Tibial nerve (tissue), 4 donors: ENCODE measurements around the gene PRELP. TPM values are rescaled to one million over a fixed set of nuclear protein-coding genes. Genes with fewer than 3 reads are reported as not detected.
A peak's percentile ranks its signal among the peaks of the same experiment; 100 is the strongest.

ENCODE experiments used
- DNase-seq, 2 donors: peaks; one replicate each; pipeline ENCODE4 v3.0.0-alpha.2; 2019; ENCODE audit warnings: low spot score in 2 of 2
- H3K27ac ChIP-seq, 4 donors: fragments of 200-600 bp; sonication (generic) in 3 of 4; one replicate each; pipeline ENCODE4 v1.5.1; 2017 to 2019; ENCODE audit warnings: mild to moderate bottlenecking in 1 of 4
- H3K27me3 ChIP-seq, 2 donors: fragments of 200-600 bp; sonication (generic) in 1 of 2; one replicate each; pipeline versions ENCODE4 v1.5.1 to v1.6.0; 2017 to 2019
- H3K36me3 ChIP-seq, 3 donors: fragments of 200-600 bp; sonication (generic); one replicate each; pipeline ENCODE4 v1.5.1; 2018 to 2019
- H3K4me1 ChIP-seq, 4 donors: fragments of 200-600 bp; sonication (generic) in 3 of 4; one replicate each; pipeline ENCODE4 v1.5.1; 2017 to 2019
- H3K4me3 ChIP-seq, 4 donors: fragments of 200-600 bp; sonication (generic) in 3 of 4; one replicate each; pipeline ENCODE4 v1.5.1; 2017 to 2019; ENCODE audit warnings: mild to moderate bottlenecking in 1 of 4, moderate library complexity in 1 of 4
- H3K9me3 ChIP-seq, 4 donors: fragments of 200-600 bp; sonication (generic) in 3 of 4; one replicate each; pipeline ENCODE4 v1.5.1; 2017 to 2019
- EP300 ChIP-seq, 2 donors: sonication (generic); formaldehyde crosslinking; IDR thresholded peaks; one replicate each; pipeline ENCODE4 v1.6.1; 2017; ENCODE audit warnings: antibody characterized with exemption in 2 of 2, mild to moderate bottlenecking in 1 of 2
- POLR2A ChIP-seq, 2 donors: fragments of 450-650 bp; IDR thresholded peaks; one replicate each; pipeline ENCODE4 v1.6.1; 2017; ENCODE audit warnings: antibody characterized with exemption in 2 of 2, mild to moderate bottlenecking in 2 of 2, moderate library complexity in 2 of 2
- WGBS, 2 donors: methylation state at CpG; one replicate each; pipeline ENCODE4 v1.1.5; 2018; 5-methylcytosine and 5-hydroxymethylcytosine counted together
- total RNA-seq, 4 donors: library from RNA; depleted of rRNA; stranded (reverse); fragments of >200 nt; gene quantifications; one replicate each; pipeline ENCODE4 v1.1.0, GENCODE V29; 2016
- TF ChIP-seq, protein P1 (sequence below), 5 experiments: fragments of 200-600 bp in 3 of 5; fragments of 450-650 bp in 2 of 5; sonication (generic) in 3 of 5; IDR thresholded peaks; one replicate each; pipeline ENCODE4 v1.5.1; 2016 to 2019; ENCODE audit warnings: antibody characterized with exemption in 5 of 5, mild to moderate bottlenecking in 3 of 5, moderate library complexity in 2 of 5

The PRELP gene
- total RNA-seq, 4 donors from 2014 or later = 108 to 291 (median 153) TPM

DNA sequence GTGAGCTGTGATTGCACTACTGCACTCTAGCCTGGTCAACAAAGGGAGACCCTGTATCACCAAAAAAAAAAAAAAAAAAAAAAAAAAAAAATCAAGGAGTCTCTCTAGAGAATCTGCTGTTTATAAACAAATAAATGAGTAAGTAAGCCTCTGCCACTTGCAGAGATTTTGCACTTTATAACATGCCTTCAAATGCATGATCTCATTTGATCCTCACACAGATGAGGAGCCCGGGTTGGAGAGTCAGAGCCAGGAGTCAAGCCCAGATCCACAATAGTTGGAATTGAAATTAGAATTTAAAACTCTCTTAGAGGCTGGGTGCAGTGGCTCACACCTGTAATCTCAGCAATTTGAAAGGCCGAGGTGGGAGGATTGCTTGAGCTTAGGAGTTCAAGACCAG, 4.0 kb downstream of the PRELP start:
- 57 to 59% methylated on average over 2 of the region's 2 CpGs for WGBS, 2 donors
- Histone ChIP-seq H3K27me3 (no peaks in the 10 kb centered on the region), H3K4me3 (peak overlapping the region in 3 of 4 donors; percentile 51 to 60 (median 52)), H3K27ac (peak overlapping the region; percentile 80 to 95 (median 83)), H3K9me3 (no peaks in the 10 kb centered on the region), H3K36me3 (peaks cover 0 to 22% (median 0%) of the 10 kb centered on the region in 3 donors), H3K4me1 (peaks cover 3 to 61% (median 27%) of the 10 kb centered on the region in 4 donors)
- TF ChIP-seq POLR2A (IDR thresholded peaks at IDR 0.05) = no peak
- TF ChIP-seq, protein P1, sequence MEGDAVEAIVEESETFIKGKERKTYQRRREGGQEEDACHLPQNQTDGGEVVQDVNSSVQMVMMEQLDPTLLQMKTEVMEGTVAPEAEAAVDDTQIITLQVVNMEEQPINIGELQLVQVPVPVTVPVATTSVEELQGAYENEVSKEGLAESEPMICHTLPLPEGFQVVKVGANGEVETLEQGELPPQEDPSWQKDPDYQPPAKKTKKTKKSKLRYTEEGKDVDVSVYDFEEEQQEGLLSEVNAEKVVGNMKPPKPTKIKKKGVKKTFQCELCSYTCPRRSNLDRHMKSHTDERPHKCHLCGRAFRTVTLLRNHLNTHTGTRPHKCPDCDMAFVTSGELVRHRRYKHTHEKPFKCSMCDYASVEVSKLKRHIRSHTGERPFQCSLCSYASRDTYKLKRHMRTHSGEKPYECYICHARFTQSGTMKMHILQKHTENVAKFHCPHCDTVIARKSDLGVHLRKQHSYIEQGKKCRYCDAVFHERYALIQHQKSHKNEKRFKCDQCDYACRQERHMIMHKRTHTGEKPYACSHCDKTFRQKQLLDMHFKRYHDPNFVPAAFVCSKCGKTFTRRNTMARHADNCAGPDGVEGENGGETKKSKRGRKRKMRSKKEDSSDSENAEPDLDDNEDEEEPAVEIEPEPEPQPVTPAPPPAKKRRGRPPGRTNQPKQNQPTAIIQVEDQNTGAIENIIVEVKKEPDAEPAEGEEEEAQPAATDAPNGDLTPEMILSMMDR (IDR thresholded peaks at IDR 0.05) = no peak
- TF ChIP-seq EP300 (IDR thresholded peaks at IDR 0.05) = no peak
- DNase-seq = no peak

DNA sequence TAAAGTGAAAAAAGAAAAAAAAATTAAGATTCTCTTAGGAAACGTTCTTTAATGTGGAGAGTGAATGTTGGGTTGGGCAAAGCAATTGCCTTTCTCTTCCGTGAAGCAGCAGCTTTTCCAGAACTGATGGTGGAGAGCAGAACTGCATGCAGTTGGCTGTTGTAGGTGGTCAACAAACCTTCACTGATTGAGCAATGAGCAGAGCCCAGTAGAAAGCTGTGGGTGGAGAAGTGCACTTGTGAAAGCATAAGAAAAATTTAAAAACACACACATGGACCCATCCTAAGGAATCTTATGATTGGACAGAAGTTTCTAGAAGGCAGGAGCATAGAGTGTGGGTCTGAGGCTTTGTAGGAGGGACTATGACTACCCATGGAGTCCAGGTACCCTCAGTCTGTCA, 4.5 kb downstream of the PRELP start:
- TF ChIP-seq, protein P1 (IDR thresholded peaks at IDR 0.05) = peak in 3 of 5 experiments; percentile 10 to 44 (median 39)
- TF ChIP-seq EP300 (IDR thresholded peaks at IDR 0.05) (peak in 1 of 2 donors; percentile 45), POLR2A (IDR thresholded peaks at IDR 0.05) (peak in 1 of 2 donors; percentile 25)
- no peak for DNase-seq
- Histone ChIP-seq H3K27ac (peak overlapping the region; percentile 66 to 95 (median 82)), H3K27me3 (no peaks in the 10 kb centered on the region), H3K4me1 (peaks cover 0 to 61% (median 23%) of the 10 kb centered on the region in 4 donors), H3K4me3 (peak overlapping the region in 3 of 4 donors; percentile 20 to 60 (median 52)), H3K36me3 (peaks cover 0 to 23% (median 0%) of the 10 kb centered on the region in 3 donors), H3K9me3 (no peaks in the 10 kb centered on the region)
- 37 to 41% methylated on average over 2 of the region's 2 CpGs for WGBS, 2 donors

DNA sequence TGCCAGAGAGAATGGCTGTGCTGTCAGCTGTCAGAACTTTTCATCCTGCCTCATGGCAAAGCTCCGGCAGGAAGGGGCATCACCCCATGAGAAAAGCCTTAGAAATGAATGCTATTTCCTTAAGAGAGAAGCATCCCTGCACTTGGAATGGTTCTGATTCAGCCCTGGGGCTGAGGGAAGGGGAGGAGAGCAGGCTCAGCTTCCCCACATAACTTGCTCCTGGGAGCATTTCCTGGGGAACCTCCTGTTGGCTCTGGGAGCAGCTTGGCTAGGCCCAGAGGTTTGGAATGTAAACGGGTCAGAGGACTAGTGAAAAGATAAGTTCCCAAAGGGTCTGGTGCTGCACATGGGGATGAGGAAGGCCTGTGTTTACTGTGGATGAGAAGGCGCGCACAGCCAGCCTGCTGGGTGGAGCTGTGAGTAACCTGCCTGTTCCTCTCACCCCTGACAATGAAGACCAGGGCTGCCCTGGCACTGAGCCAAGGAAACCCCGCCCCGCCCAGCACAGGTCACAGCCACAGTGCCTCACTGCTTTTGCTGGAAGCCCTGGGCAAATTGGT, 5.0 kb downstream of the PRELP start:
- Histone ChIP-seq H3K27me3 (no peaks in the 10 kb centered on the region), H3K27ac (peak overlapping the region; percentile 66 to 95 (median 82)), H3K9me3 (no peaks in the 10 kb centered on the region), H3K4me1 (peaks cover 0 to 63% (median 22%) of the 10 kb centered on the region in 4 donors), H3K4me3 (peak overlapping the region in 3 of 4 donors; percentile 19 to 52 (median 20)), H3K36me3 (peaks cover 0 to 28% (median 0%) of the 10 kb centered on the region in 3 donors)
- TF ChIP-seq, protein P1 (IDR thresholded peaks at IDR 0.05) = no peak
- peak in 1 of 2 donors; percentile 63 for TF ChIP-seq EP300 (IDR thresholded peaks at IDR 0.05)
- TF ChIP-seq POLR2A (IDR thresholded peaks at IDR 0.05) = no peak
- peak in 1 of 2 donors; percentile 75 for DNase-seq
- 22 to 26% methylated on average over 6 of the region's 6 CpGs for WGBS, 2 donors

DNA sequence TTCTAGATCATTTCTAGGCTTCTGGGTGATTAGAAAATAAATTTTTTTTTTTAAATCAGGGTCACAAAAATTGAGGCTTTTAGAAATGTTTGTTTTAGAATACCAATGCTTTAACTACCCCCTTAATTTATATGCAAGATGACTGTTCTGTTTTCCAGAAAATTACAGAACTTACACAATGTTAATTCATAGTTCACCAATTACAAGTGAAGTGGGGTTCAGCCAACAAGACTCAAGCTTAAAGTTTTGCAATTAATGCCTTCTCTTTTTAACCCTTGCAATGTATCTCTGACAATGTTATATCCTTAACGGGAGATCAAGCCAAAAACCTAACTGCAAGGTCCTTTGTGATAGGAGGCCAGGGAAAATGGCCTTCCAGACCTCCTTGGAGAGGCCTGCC, 5.6 kb downstream of the PRELP start:
- WGBS, 2 donors = 36 to 46% methylated on average over 1 of the region's 1 CpG
- Histone ChIP-seq H3K27ac (peak overlapping the region; percentile 66 to 95 (median 82)), H3K4me3 (peak overlapping the region in 1 of 4 donors; percentile 52), H3K36me3 (peaks cover 0 to 33% (median 0%) of the 10 kb centered on the region in 3 donors), H3K27me3 (no peaks in the 10 kb centered on the region), H3K9me3 (no peaks in the 10 kb centered on the region), H3K4me1 (peaks cover 0 to 69% (median 22%) of the 10 kb centered on the region in 4 donors)
- DNase-seq = no peak
- TF ChIP-seq POLR2A (IDR thresholded peaks at IDR 0.05) = no peak
- no peak for TF ChIP-seq EP300 (IDR thresholded peaks at IDR 0.05)
- TF ChIP-seq, protein P1 (IDR thresholded peaks at IDR 0.05) = no peak
